IPS-11a (cell line): Measurements from ENCODE around the gene DDAH2.

Experiments used
- H3K4me3 ChIP-seq: one replicate; pipeline ENCODE4 v1.5.1; 2013; ENCODE audit warnings: low read depth, low read length, control low read depth

DDAH2 gene

GRCh38 chr6:31728767-31729514 is at the start of gene DDAH2:
Gene DDAH2 (minus strand): TSS chr6:31729299. CDS start chr6:31729161, 138 bp downstream.
- H3K4me3 ChIP-seq, result peak within 1 kb of the TSS; percentile 82

DNA sequence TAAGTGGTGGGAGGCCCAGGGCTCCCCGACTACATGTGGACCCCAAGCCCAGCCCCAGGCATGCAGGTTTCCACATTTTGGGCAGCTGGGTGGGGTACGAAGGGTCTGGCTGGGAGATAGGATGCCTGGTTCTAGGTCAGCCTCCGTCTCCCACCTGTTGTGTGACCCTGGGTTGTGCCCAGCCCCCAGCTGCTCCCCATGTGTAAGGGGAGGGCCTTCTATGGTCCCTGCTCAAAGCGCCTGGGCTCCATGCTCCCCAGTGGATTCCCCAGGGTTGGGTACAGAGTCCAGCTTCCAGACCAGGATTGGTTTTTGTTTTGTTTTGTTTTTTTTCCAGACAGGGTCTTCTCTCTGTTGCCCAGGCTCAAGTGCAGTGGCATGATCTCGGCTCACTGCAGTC is 49.1 kb upstream of the DDAH2 start:
- H3K4me3 ChIP-seq, result no peak overlapping the region

DNA sequence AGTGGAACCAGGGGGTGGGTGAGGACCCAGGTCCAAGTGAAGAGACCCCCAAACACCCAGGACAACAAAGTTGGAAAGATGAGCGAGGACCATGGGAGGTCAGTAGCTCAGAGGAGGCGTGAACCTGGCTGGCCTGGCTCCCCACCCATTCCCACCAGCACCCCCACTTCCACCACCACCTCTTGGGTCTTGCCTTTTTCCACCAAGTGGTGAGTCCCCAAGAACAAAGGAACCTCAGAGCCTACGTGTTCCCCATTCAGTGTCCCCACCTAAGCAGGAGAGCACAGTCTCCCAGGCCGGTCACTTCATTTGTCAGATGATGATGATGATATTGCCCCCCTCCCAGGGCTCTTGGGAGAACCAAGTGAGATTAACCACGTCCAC is 48.6 kb upstream of the DDAH2 start:
- no peak overlapping the region for H3K4me3 ChIP-seq

- H3K4me3 ChIP-seq, result no peak within 1 kb of the TSS
Measured at GRCh38 chr6:31776989-31777666, 48.0 kb upstream of the DDAH2 start, which contains the start of gene VWA7. Gene VWA7 (minus strand): TSS chr6:31777328. CDS start chr6:31776779, 549 bp downstream.

DNA sequence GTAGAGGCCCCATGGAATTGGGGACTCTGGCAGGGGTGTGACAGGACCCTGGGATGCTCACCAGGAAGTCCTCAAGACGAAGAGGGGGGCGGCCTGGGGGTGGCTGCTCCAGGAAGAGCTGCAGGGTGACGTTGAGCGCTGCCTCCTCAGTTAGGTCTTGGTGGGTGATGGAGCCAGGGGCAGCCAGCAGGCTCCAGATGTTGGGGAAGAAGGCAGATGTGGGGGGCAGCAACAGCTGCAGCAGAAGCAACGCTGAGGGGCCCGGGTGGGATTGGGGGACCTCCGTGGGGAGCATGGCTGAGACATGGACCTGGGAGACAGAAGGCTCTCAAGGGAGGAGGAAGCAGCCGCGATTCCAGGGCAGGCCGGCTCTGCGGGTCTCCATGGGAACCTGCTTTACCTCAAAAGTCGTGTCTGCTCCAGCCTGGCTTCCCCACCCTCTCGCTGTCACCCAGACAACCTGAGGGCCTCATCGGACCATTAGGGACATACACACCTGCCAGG is 47.4 kb upstream of the DDAH2 start:
- no peak overlapping the region for H3K4me3 ChIP-seq

DNA sequence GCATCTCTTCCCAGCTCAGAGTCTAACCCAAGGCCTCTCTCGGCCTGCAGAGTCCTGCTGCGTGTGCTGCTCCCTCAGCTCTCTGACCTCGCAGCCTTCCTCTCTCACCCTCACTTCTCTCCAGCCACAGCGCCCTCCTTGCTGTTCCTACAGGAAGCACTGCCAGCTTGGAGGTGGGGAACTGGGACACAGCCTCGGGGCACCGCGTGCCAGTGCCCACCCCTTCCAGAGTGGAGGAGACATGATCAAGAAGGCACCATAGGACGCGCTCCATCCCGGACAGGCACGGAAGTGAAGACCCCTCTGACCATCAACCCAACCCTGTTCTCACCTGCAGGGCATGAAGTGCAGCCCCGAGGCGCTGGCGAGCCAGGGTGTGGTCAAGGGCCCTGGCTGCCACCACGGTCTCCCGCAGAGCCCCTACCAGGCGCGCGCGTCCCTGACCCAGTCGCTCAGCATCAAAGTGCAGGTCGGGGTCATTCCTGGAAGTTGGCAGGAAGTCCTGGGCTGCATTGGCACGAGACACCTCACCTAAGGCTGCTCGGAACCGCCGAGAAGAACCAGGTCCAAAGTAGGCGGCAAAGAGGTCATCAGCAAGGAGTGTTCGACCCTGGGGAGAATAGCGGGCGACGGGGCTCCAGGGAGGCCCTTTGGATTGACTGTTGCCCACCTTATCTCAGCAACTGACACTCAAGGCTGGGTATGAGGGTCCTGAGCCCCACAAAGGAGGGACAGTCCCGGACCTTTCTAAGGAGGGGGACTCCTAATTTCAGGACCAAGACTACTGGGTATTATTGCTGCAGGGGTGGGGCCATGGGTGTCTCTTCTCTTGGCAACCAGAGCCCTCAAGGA is 46.8 kb upstream of the DDAH2 start:
- no peak overlapping the region for H3K4me3 ChIP-seq

- H3K4me3 ChIP-seq, result no peak overlapping the region
Measured at GRCh38 chr6:31775184-31775583, 46.1 kb upstream of the DDAH2 start.

DNA sequence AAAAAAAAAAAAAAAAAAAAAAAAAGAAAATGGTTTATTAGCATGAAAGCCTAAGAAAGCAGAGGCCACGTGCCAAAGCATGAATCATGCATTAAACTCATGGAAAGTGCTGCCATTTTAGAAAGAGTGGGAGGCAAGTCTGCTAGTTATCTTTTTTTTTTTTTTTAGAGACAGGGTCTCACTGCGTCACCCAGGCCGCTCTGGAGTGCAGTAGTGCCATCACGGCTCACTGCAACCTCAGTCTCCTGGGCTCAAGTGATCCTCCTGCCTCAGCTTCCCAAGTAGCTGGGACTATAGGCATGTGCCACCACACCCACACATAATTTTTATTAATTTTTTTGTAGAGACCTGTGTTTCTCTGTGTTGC is 42.9 kb upstream of the DDAH2 start:
- H3K4me3 ChIP-seq, result no peak overlapping the region

DNA sequence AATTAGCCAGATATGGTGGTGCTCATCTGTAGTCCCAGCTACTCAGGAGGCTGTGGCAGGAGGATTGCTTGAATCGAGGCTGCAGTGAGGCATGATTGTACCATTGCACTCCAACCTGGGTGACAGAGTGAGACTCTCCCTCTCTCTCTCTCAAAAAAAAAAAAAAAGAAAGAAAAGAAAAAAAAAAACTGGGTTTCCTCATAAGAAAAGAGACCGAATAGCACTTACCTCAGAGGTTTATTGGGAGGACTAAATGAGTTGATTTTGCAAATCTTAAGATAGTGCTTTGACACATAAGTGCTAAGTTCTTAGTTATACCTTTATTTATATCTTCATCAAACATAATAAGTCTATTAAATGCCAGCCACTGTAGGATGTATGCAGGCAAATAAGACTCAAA is 41.8 kb upstream of the DDAH2 start:
- H3K4me3 ChIP-seq, result no peak overlapping the region

DNA sequence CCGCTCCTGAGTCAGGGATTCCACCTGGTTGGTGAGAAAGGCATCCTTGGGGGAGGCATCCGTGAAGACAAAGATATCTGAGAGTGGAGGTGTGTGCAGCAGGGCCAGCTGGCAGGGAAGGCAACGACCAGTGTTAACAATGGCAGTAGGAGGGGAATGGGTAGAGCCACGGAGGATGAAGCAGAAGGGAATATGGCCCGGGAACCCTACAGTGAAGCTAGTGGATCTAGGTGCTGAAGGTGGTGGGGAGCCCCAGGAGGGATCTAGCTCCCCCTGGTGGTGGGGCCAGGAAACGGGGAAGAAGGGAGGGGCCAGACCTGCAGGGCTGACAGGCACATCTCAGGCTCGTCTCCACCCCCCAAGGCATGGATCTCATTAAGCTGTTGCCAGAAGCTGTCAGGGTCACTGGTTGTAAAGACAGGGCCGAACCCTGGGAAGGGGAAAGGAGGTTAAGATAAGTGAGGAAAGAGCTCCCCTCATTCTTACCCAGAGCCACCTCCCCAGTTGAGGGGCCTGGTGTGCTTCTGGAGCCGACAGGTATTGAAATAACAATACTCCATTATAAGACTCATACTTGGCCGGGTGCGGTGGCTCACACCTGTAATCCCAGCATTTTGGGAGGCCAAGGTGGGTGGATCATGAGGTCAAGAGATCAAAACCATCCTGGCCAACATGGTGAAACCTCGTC is 40.7 kb upstream of the DDAH2 start:
- no peak overlapping the region for H3K4me3 ChIP-seq

GRCh38 chr6:31768363-31769257 is 39.5 kb upstream of the DDAH2 start:
- H3K4me3 ChIP-seq, result no peak overlapping the region

GRCh38 chr6:31767096-31767645 is 38.1 kb upstream of the DDAH2 start:
- H3K4me3 ChIP-seq, result no peak overlapping the region

DNA sequence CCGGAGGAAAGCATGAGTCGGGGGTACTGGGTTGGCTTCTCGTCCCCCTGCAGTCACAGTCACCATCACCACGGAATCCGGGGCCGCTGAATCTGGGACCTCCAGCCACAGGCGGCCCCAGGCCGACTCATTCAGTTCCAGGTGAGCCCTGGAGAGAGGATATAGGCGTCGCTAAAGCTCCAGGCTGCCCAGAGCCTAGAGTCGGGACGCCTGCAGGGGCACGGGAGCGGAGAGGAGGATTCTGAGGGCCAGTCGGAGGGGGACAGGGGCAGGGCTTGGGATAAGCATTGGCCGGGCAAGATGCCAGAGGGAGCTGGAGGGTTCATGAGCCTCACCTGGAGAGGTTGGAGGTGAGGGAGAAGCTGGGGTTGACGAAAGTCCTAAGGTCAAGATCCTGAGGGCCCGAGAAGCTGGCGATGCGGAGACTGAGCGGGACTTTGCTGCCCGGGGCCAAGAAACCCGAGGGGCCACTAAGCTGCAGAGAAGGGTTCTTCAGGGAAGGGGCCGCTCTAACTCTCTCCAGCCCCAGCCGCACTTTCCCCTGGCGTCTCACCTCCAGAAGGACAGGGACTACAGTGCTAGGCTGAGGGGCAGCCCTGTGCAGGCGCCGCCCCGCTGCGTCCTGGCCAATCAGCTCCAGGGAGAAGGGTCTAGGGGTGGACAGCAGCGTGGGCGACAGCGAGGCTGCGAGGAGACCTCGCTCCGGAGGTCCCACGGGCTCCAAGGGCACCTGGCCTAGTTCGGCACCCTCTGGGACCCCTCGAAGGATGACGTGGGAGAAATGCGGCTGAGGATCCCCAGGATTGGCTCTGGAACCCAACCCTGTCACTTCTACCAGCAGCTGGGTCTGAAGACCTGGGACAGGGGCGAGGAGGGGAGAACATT is 37.1 kb upstream of the DDAH2 start:
- H3K4me3 ChIP-seq, result no peak overlapping the region

DNA sequence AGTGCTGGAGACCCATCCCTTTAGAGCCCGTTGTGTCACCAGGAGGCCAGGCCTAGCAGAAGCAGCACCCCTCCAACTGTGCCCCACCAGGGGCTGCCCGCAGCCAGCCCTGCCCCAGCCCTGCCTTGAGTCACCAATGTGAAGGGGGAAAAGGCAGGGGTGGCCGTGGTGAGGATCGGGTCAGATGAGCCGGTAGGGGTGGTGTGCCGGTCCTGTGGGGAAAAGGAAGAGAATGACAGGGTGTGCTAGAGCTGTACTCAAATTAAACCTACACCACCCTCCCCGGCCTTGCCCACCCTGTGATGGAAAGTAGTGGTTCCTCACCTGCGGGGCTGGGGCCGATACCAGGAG is 36.4 kb upstream of the DDAH2 start:
- no peak overlapping the region for H3K4me3 ChIP-seq

DNA sequence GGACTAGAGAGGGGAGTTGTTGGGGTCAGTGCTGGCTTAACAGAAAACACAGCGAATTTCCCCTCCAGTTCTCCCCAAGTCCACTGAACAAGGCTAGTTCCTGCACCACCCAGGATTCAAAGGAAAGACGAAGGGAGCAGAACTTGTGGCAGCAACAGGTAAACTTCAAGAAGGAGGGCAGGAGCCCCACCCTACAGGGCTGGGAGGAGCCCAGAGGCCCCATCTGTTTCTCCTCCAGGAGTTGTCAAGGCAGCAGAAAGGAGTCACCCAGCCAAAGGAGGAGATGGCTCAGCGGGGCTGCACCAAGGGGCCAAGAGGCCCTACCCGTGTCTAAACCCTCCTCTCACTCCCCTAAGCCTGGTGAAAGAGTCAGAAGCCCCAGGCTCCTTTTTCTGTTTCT is 35.1 kb upstream of the DDAH2 start:
- no peak overlapping the region for H3K4me3 ChIP-seq

GRCh38 chr6:31763619-31763940 is 34.5 kb upstream of the DDAH2 start:
- no peak overlapping the region for H3K4me3 ChIP-seq

- no peak overlapping the region for H3K4me3 ChIP-seq
Measured at GRCh38 chr6:31762878-31763618, 33.9 kb upstream of the DDAH2 start.

DNA sequence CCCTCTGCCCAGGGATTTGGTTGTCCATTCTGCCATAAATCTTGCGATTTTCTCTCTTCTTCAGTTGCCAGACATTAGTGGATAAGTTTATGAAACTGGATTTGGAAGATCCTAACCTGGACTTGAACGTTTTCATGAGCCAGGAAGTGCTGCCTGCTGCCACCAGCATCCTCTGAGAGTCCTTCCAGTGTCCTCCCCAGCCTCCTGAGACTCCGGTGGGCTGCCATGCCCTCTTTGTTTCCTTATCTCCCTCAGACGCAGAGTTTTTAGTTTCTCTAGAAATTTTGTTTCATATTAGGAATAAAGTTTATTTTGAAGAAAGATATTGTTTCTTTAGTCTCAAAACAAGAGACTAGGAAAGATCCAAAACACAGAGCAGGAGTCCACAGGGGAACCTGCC is 33.3 kb upstream of the DDAH2 start, which contains the start of gene SAPCD1:
Gene SAPCD1, plus strand, starts transcription at position 301 of the 400 bp plus-strand sequence. CDS start 399 bp downstream, outside the sequence.
- H3K4me3 ChIP-seq, result no peak within 1 kb of the TSS
